HUDEP-2 (cell line): ENCODE measurements around the gene MMP24.

ENCODE experiments used
- DNase-seq, 76 experiments: peaks; one replicate each; lab custom pipeline; 2025; ENCODE audit not compliant: unreplicated experiment in 76 of 76; lab: John Stamatoyannopoulos, UW

The MMP24 gene

DNA sequence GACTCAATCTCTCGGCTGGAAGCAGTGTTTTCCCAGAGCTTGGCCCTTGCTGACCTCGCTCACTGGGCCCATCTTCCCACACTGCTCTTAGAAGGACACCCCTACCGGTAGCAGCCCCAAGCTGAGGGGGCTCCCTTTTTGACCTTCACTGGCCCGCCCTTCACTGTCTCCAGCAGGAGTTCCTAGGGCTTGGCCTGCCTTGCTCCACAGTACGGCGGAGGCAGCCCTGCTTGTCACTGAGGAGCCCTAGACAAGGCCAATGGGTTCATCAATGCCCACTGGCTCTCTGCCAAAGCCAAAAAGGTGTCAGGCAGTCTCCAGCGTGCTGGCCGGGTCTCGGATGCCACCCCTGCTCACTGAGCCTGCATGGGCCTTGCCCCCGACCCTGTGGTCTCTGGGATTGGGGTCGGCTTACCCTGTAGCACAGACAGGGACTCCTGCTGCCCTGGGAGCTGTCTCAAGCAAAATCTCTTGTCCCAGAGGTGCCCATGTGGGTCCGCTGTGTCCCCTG, 49.3 kb downstream of the MMP24 start:
- no peak for DNase-seq

DNA sequence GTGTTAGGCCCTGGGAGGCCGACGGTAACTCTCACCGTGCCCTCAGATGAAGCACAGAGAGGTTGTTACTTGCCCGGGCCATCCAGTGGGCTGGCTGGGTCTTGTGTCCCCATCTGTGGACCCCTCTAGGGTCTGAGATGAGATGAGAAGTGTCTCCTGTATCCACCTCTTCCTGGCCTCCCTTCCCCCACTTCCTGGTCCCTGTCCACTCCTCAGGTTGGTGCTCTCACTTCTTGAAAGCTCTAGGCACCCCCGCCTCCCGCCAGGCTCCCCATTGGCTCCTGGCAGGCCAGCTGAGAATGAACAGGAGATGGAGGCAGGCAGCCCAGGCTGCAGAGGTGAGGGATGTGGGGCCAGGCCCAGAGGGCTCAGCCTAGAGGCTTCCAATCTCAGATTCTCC, 49.9 kb downstream of the MMP24 start:
- DNase-seq: no peak

DNA sequence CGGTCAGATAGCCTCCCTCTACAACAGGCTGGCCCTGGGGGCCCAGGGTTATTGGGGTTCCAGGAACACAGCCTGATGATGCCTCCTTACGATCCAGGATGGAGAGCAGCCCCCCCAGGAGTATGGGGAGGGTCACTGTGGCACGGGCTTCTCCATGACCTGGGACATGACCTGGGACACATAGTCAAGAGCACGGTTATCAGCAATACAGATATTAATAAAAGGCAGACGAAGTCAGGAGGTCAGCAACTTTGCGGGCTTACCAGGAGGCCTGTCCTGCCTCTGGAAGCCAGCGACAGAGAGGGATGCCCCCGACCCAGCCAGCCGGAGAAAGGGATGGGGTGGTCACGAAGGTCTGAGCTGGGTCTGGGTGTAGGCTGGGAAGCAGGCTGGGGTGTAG, 50.6 kb downstream of the MMP24 start:
- DNase-seq: peak in 2 of 76 experiments; percentile 27 to 40

DNA sequence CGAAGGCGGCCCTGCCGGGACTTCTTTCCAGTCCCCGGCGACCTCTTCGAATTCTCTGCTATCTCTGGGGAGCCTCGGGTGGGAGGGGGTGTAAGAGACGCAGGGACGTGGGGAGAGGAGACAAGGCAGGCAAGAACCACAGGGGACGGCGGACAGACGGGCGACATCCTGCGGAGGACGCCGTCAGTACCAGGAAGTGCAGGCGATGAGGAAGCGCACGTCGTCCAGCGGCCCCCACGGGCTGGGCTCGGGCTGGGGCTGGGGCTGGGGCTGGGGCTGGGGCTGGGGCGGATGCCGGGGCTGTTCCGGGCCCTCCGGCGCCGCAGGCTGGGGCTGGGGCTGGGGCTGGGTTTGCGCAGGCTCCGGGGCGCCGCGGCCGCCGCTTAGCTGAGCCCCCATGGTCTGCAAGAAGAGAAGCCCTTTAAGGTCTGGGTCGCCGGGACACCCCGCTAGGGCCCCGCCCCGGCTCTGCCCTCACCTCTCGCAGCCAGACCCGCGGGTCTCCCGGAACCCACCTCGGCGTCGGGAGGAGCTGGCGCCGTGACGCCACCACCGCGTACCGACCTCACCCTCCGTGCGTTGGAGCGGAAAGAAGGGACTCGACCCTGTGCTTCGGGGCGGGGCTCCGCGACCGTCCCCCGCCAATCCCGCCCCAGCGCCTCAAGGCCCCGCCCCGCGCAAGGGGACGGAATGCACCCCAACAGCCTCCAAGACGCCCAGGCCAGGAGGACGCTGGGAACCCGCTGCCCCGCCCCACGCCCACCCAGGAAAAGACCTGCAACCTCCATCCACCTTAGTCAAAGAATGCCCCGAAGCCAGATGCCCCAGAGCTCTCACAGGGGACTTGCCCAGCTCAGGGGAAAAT, 51.3 kb downstream of the MMP24 start, which contains the start of gene MMP24OS:
Gene MMP24OS (minus strand): TSS at position 592 of the 865 bp plus-strand sequence. CDS start 193 bp downstream, at position 399.
- peak in 73 of 76 experiments; percentile 33 to 90 (median 76) for DNase-seq

DNA sequence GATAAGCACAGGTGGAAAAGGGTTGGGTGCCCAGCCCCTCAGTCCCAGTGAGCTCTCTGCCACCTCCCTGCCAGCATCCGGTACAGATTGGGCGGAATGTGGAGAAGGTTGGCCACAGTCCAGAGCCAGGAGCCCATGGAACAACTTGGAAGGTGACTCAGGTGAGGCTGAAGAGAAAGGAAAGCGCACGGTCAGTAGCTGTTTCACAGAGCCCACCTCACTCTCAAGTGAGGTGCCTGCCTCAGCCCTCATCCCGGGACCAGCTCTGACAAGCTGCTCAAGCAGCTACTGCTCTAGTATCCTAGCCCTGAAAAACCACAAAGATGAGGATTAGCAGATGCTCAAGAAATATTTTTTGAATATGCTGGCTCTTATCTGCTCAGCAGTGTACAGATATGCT, 52.5 kb downstream of the MMP24 start:
- DNase-seq: no peak

DNA sequence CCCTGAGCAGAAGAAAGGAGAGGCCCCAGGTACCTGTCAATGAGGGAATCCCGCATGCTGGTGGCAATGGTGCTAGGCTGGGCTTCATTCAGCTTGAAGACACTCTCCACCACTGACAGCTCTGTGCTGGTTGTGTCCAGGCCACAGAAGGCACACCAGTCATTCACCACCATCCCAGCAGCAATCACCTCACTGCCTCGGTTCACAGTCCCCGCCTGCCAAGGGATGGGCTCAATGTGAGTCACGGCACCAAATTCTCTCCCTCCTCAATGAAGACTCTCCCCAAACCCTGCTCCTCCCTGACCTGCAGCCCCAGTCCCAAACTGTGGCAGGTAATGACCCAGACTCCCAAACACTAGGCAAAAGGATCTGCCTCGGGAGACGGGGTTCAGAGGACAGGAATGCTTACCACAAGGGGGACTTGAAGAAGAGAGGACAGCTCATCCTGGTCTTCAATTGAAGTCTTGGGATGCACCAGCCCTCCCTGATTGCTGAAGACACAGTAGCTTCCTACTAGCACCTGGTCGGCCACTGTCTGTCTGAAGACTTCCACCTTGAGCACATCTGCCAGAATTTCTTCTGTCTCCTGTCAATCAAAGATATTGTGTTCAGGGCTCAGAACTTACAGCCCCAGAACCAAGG, 53.2 kb downstream of the MMP24 start:
- DNase-seq: no peak

DNA sequence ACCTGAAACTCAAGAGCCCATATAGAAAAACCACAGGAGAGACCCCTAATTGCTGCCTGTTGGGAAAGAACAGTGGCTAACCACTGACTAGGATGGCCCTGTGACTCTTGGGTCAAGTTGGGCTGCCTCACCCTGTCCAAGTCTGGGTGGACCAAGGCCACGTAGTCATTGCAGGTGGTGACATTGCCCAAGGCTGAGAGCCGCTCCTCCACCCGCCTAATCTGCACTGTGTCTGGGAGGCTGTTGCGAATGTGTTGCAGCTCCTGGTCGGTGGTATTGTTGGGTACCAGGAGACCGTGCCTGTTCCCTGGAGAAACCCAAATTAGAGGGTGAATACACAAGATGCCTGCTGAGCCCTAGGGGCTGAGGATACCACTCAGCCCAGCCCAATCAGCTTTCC, 54.0 kb downstream of the MMP24 start:
- DNase-seq: no peak

DNA sequence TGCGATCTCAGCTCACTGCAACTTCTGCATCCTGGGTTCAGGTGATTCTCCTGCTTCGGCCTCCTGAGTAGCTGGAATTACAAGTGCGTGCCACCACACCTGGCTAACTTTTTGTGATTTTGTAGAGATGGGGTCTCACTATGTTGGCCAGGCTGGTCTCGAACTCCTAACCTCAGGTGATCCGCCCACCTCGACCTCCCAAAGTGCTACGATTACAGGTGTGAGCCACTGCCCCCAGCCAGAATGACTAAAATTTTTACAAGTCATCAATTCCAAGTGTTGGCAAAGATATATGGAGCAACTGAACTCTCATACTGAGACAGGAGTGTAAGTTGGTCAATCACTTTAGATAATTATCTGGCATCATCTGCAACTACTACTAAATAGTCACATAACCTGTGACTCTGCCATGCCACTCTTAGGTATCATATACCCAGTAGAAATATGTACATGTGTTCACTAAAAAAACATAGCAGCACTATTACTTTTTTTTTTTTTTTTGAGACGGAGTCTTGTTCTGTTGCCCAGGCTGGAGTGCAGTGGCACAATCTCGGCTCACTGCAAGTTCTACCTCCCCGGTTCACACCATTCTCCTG, 55.1 kb downstream of the MMP24 start:
- DNase-seq: no peak

DNA sequence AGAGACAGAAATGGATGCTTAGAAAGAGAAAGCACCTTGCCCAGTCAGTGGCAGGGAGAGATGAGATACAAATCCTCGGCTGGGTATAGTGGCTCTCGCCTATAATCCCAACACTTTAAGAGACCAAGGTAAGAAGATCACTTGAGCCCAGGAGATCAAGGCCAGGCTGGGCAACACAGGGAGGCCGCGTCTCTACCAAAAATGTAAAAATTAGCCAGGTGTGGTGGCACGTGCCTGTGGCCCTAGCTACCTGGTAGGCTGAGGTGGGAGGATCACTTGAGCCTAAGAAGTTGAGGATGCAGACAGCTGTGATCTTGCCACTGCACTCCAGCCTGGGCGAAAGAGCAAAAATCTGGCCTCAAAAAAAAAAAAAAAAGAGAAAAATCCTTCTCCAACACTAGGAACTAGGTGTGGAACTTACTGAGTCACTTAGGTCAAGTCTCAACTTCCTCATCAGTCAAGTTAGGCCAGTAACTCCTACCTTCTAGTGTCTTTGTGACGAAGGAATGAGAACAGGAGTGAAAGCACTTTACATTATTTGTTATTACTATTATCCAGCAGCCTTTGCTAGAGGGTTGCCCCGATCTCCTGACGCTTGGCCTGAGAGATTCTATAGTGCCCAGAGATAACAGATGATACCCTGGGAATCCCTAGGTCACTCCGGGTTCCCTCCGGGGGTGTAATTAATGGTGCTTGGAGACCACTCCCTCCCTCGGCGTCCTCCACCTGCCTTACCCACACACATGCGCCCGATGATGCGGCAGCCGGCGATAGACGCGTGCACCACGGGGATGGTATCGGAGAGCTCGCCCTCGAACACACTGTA, 57.2 kb downstream of the MMP24 start:
- DNase-seq: peak in 7 of 76 experiments; percentile 8 to 40 (median 16)

DNA sequence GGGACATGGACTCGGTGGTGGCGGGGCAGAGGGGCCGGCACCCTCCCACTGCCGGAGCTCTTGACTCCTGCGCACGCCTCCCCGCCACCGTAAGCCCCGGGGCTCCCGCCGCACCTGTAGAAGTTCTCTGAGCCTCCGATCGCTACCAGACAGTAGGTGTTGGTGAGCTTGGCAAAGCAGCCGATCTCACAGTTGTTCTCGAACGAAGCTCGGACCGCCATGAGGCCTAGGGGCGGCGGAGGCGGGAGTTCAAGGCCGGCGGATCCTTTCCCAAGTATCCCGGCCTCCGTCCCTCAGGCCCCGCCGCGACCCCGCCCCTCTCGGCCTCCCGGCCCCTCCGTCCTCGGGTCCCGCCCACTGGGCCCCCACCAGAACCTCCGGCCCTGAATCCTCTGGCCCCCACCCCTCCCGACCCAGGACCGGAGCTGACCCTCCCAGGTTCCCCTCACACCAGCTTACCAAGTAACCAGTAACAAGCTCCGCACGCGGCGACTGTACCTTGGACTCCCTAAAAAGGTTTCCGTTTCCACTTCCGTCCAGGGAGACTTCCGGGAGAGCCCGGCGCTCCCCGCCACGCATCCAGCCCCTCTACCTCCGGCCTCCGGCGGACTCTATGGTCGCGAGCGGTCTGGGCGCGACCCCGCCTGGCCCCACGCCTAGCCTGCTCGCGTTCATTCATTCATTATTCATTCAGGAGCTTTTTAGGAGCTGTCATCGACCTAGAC, 57.9 kb downstream of the MMP24 start, which contains the start of gene EIF6:
Gene EIF6 (minus strand): TSS at position 506 of the 725 bp plus-strand sequence. CDS start 285 bp downstream, at position 221.
- DNase-seq: peak in 74 of 76 experiments; percentile 35 to 91 (median 74)

DNA sequence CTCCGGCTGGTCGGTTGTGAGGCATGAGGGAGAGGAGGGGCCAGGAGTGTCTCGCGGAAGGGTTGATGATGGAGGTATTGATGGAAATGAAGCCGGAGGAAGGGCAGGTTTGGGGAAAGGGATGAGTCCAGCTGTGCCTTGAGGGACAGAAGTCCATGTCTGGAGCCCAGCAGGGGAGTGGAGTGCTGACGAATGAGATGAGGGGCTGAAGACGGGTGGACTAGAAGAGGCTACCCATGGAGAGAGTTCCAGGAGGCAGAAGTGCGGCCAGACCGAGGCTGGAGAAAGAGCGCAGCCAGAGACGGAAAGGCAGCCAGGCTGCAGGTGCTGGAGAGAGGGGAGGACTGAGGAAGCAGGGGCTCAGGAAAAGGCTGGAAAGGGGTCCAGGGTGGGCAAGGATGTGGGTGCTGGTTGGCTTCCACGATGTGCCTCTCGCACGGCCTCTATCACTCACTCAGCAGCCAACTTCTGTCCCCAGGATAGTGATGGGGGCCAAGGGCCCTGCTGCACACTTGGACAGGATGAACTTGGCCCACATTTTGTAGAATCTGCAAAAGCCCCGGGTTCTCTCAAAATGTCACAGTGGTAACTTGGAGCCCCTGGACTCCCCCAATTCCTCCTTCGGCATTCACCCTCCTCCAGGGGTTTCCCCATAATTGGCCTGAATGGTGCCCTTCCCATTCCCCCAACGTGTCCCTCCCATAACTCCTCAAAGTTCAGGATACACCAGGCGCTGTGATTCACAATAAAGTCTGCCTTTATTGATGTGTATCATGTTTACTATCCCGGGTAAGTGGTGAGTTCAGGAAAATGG, 58.7 kb downstream of the MMP24 start:
- peak in 1 of 76 experiments; percentile 57 for DNase-seq

DNA sequence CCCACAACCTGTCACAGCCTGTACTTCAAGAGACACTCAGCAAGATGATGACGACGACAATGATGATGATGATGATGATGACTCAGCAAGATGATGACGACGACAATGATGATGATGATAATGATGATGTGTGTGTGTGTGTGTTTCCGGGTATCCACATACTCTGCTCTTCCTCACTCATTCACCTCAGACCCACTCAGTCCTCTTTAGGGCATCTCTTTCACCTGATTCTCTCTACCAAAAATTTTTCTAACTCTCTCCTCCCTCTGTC, 59.3 kb downstream of the MMP24 start:
- no peak for DNase-seq

DNA sequence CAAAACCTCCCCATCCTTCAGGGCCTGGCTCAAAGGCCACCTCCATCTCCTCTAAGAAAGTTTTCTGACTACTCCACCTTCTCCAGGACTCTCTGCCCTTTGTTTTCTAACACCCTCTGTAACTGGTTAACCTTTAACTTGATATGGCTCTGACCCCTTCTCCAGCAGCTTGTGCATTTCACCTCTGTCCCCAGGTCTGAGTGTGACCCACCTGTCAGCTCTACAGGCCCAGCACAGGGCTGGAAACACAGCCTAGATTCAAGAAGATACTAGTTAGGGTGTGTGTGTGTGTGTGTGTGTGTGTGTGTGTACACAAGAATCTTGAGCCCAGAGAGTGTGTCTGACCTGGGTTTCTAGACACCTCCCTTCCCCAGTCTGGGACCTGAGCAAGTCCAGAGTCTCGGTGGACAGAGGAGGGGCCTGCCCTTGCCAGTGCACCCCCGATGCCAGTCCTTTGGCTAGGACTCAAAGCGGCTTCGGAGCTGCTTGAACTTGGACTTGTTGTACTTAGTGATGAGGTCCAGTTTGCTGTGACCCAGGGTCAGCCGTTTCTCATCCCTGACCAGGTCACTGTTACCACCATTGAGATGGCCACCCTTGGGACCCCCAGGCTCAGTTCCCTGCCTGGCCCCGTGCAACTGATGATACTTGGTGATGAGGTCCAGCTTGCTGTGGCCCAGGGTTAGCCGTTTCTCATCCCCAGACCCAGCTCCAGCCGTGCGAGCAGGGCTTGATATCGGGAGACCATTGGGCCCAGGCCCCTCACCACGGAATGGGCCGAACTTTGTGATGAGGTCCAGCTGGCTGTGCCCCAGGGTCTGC, 59.8 kb downstream of the MMP24 start:
- no peak for DNase-seq

DNA sequence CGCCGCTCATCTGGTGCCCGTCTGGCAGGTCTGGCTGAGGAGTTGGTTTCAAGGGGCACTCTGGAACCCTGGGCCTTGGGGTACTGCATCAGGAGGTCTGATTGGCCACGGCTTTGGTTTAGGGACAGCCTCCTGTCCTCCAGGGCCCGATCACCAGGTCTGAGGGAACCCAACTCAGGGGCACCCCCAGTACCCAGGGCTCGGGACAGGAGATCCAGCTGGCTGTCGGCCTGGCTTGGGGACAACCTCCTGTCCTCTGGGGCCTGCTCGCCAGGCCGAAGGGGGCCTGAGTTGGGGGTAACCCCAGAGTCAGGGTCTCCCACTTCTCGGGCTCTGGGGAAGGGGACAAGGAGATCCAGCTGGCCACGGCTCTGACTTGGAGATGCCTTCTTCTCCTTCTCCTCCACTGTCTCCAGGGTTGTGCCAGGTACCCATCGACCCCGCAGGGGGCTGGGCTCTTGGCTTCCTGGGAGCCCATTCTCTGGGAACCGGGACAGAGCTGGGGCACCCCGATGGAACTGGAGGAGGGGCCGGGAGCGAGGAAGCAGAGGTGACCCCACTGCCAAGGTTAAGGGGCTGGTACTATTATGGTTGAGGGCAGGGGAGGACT, 60.5 kb downstream of the MMP24 start:
- DNase-seq: no peak

DNA sequence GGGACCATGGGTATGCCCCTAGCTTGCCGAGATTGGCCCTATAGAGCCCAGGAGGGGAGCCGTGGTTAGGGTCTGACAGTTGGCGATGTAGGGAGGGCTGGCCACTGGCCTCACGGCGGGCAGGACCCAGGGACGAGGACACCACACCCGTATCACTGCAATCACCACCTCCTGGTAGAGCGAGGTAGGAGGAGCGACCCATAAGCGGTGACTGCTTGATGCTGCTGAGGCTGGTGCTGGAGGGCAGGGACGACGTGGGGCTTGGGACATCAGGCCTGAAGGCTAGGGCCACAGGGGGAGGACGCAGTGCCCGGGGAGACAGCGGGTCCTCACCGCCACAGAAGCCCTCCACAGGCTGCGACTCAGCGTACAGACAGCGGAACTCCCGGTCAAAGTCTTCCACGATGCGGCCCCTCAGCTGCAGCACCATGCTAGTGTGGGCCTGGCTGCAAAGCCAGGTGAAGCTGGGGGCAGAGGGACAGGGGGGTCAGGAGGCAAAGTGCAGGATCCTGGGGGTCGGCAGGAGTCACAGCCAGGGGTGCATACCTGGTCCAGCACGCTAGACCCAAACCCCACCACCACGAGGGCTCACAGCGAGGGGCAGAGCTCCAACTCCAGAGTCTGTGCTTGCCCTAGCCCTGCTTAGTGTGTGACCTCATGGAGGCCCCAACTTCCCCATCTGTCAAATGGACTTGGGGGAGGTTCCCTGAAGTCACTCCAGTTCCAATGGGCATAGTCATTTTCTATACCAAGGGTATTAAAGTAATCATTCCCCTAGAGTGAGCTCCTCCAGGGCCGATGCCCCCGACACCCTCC, 61.2 kb downstream of the MMP24 start:
- no peak for DNase-seq

DNA sequence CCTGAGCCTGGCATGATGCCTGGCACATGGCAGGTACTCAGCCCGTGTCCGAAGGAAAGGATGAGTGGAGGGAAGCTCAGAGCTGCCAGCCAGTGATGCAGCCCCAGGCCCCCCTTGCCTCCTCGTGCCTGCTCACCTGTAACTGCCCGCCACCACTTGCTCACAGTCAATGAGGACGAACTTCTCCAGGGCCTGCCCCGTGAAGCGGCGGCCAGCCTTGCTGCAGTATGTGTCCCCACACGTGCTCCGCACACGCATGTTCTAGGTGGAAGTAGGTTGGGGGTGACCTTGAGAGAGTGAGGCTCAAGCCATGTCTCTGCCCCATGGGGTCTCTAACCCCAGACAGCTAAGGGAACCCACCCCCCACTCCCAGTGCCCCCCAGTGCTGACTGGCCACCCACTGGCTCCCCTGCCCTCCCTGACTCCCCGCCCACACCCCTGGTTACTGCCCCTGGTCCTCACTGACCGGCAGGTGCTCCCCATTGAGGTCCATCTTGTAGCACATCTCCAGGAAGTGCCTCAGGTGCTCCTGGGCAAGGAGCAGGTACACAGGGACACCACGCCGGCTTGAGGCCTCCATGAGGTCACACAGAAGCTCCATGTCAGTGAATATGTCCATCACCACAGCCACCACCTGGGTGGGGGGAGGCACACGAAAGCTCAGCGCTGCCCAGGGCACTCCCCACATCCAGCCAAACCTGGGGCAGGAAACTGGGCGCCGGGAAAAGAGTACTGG, 62.0 kb downstream of the MMP24 start:
- DNase-seq: no peak
